K562 (cell line): ENCODE results near the gene BEST4. TPM values are rescaled to one million over a fixed set of nuclear protein-coding genes. Genes with fewer than 3 reads are reported as not detected.

ENCODE experiments used
- BDP1 ChIP-seq: IDR thresholded peaks from 3 replicates; pipeline ENCODE4 v1.6.1; 2011; ENCODE audit not compliant: insufficient read length, insufficient read depth
- C11orf30 ChIP-seq: fragments of 450-650 bp; IDR thresholded peaks from 2 replicates; pipeline ENCODE4 v1.6.1; 2016; ENCODE audit warnings: low read depth, mild to moderate bottlenecking
- CHD1 ChIP-seq: fragments of 200-600 bp; sonication (generic); IDR thresholded peaks from one replicate; pipeline ENCODE4 v1.6.1; 2012; ENCODE audit warnings: mild to moderate bottlenecking, moderate library complexity, low read length, inconsistent platforms
- DACH1 ChIP-seq: fragments of 450-650 bp; IDR thresholded peaks from 2 replicates; pipeline ENCODE4 v1.6.1; 2018; ENCODE audit not compliant: partially characterized antibody
- DMBX1 ChIP-seq: fragments of 250-450 bp; sonication (Bioruptor Pico); IDR thresholded peaks from 2 replicates; pipeline ENCODE4 v1.8.0; 2022; ENCODE audit warnings: inconsistent platforms, mild to moderate bottlenecking, moderate library complexity, borderline replicate concordance
- GABPA ChIP-seq: fragments of 200-800 bp; sonication (Bioruptor generic); conservative IDR thresholded peaks from 2 replicates; pipeline ENCODE4 v1.6.1; 2016; ENCODE audit warnings: low read depth, missing genetic modification characterization, missing compliant biosample characterization
- GTF2E2 ChIP-seq: fragments of 200-800 bp; sonication (Bioruptor generic); IDR thresholded peaks from 2 replicates; pipeline ENCODE4 v1.6.1; 2016; ENCODE audit warnings: missing genetic modification characterization, missing compliant biosample characterization
- HBP1 ChIP-seq: fragments of 450-650 bp; formaldehyde crosslinking; IDR thresholded peaks from 2 replicates; pipeline ENCODE4 v1.4.0; 2022; ENCODE audit warnings: missing genetic modification characterization
- ID3 ChIP-seq, 2 experiments: fragments of 250-450 bp in 1 of 2; fragments of 450-650 bp in 1 of 2; sonication (Bioruptor Pico) in 1 of 2; IDR thresholded peaks; 2 replicates each; pipeline versions ENCODE4 v1.6.1 to v1.8.0; 2016 to 2021; ENCODE audit warnings: mild to moderate bottlenecking in 2 of 2, moderate library complexity in 2 of 2, missing compliant biosample characterization in 1 of 2, missing genetic modification characterization in 1 of 2
- MAFF ChIP-seq: IDR thresholded peaks from 2 replicates; pipeline ENCODE4 v1.6.1; 2012; ENCODE audit warnings: low read length, improper control_type of control experiment
- MTA3 ChIP-seq: fragments of 450-650 bp; formaldehyde crosslinking; IDR thresholded peaks from 2 replicates; pipeline ENCODE4 v1.6.1; 2017; ENCODE audit warnings: mild to moderate bottlenecking, borderline replicate concordance
- SMAD1 ChIP-seq: fragments of 150-350 bp; IDR thresholded peaks from 2 replicates; pipeline ENCODE4 v1.6.1; 2014; ENCODE audit warnings: low read length, low read depth; ENCODE audit not compliant: partially characterized antibody
- SMAD4 ChIP-seq: fragments of 250-450 bp; sonication (Bioruptor Pico); conservative IDR thresholded peaks from 2 replicates; pipeline ENCODE4 v1.8.0; 2021; ENCODE audit warnings: inconsistent platforms, mild to moderate bottlenecking, moderate library complexity
- SRF ChIP-seq, 2 experiments: fragments of 250-450, 450-650 bp in 1 of 2; sonication (Bioruptor Pico) in 1 of 2; sonication (generic) in 1 of 2; formaldehyde crosslinking; IDR thresholded peaks; 2 replicates each; pipeline versions ENCODE4 v1.5.0 to v1.5.1; 2020 to 2022; ENCODE audit warnings: mild to moderate bottlenecking in 1 of 2, missing genetic modification reagents in 1 of 2
- SUPT5H ChIP-seq: fragments of 450-650 bp; IDR thresholded peaks from 2 replicates; pipeline ENCODE4 v1.6.1; 2016
- TAF9B ChIP-seq: fragments of 450-650 bp; IDR thresholded peaks from 2 replicates; pipeline ENCODE4 v1.6.1; 2018; ENCODE audit warnings: mild to moderate bottlenecking; ENCODE audit not compliant: partially characterized antibody
- WHSC1 ChIP-seq: IDR thresholded peaks from one replicate; pipeline ENCODE4 v1.6.1; 2012; ENCODE audit warnings: low read length, control low read depth, inconsistent platforms
- ZBTB33 ChIP-seq: sonication (generic); formaldehyde crosslinking; IDR thresholded peaks from 2 replicates; pipeline ENCODE4 v1.8.1; 2023; ENCODE audit warnings: mild to moderate bottlenecking, missing genetic modification reagents
- ZBTB7A ChIP-seq: IDR thresholded peaks from 2 replicates; pipeline ENCODE4 v1.6.1; 2011; ENCODE audit warnings: low read depth, mild to moderate bottlenecking, low read length, moderate library complexity, borderline replicate concordance; ENCODE audit not compliant: control insufficient read depth
- ZNF23 ChIP-seq: fragments of 250-450 bp; sonication (Bioruptor Pico); IDR thresholded peaks from 2 replicates; pipeline ENCODE4 v1.4.0; 2020; ENCODE audit warnings: mild to moderate bottlenecking
- ZNF740 ChIP-seq, 3 experiments: fragments of 200-800 bp in 1 of 3; sonication (Bioruptor generic) in 1 of 3; sonication (generic) in 1 of 3; formaldehyde crosslinking in 1 of 3; IDR thresholded peaks; 2 replicates each; pipeline versions ENCODE4 v1.6.1 to v1.8.0; 2016 to 2022; ENCODE audit warnings: mild to moderate bottlenecking in 2 of 3, missing compliant biosample characterization in 2 of 3, missing genetic modification characterization in 2 of 3, missing genetic modification reagents in 1 of 3
- polyA plus RNA-seq, 8 experiments: library from polyadenylated mRNA; depleted of rRNA in 4 of 8; stranded (reverse) in 5 of 8; unstranded in 3 of 8; fragments of >200 nt; fragmentation: Nextera tagmentation in 2 of 8; fragmentation: Illumina TruSeq in 1 of 8; extraction: Ambion mirVana in 2 of 8; extraction: Trizol in 1 of 8; gene quantifications; 2 replicates each; pipeline versions ENCODE4 v1.2.1 to v1.2.3, GENCODE V29; 2011 to 2014; ENCODE audit warnings: inconsistent platforms in 1 of 8, missing spikeins in 1 of 8
- total RNA-seq, 7 experiments: library from RNA; depleted of rRNA in 6 of 7; stranded (reverse); fragments of >200 nt in 6 of 7; fragmentation: Illumina TruSeq in 2 of 7; extraction: Trizol in 2 of 7; gene quantifications; 2 replicates each; pipeline versions ENCODE4 v1.2.1 to v1.2.3, GENCODE V29; 2011 to 2021; ENCODE audit warnings: low replicate concordance in 1 of 7

The BEST4 gene
- total and polyA plus RNA-seq, 9 of the 15 experiments (the other 6 are each of a cell fraction or from before 2014, with no cell fraction given) = 0.07 to 0.11 TPM; not detected in 7

- TF ChIP-seq ZBTB33 (CRISPR knock-in tag) (0 out of 2 replicates have a peak, but pooled peaks have one; percentile 11), BDP1 (no peak), MAFF (peak; percentile 47; the same call in 1 of the 2 replicates), CHD1 (peak; percentile 17), C11orf30 (peak; percentile 93), HBP1 (CRISPR knock-in tag) (no peak), SMAD1 (peak; percentile 15), SMAD4 (CRISPR knock-in tag) (0 out of 2 replicates have a peak, but pooled peaks have one; percentile 28), SUPT5H (peak; percentile 21; the same call in 1 of the 2 replicates), GABPA (peak; percentile 69), ZNF23 (CRISPR knock-in tag) (no peak), ZBTB7A (peak; percentile 20; the same call in 1 of the 2 replicates), TAF9B (peak; percentile 39), SRF (CRISPR knock-in tag; IDR thresholded peaks at IDR 0.05) (0 out of 4 replicates have a peak, but pooled peaks of 1 of the 2 experiments have one; percentile 45), ZNF740 (CRISPR knock-in tag; IDR thresholded peaks at IDR 0.05) (peak; percentile 67; the same call in 1 of the 2 replicates), ZNF740 (tag; IDR thresholded peaks at IDR 0.05) (0 out of 4 replicates have a peak, but pooled peaks of 1 of the 2 experiments have one; percentile 12), DMBX1 (CRISPR knock-in tag) (0 out of 2 replicates have a peak, but pooled peaks have one; percentile 33), ID3 (CRISPR knock-in tag; IDR thresholded peaks at IDR 0.05) (no peak), ID3 (tag; IDR thresholded peaks at IDR 0.05) (peak; percentile 54; the same call in 1 of the 2 replicates), WHSC1 (peak; percentile 24), MTA3 (no peak), GTF2E2 (tag) (0 out of 2 replicates have a peak, but pooled peaks have one; percentile 55), DACH1 (peak; percentile 54)
Observed at GRCh38 chr1:44808938-44809917, 21.3 kb upstream of the BEST4 start (continued).
